ENCODE results near the gene VPS39. TPM values are rescaled to one million over a fixed set of nuclear protein-coding genes. Genes with fewer than 3 reads are reported as not detected.
"Not testable (repeated sequence)": the region's sequence is repeated elsewhere in the genome, so short reads cannot be mapped to it uniquely, and the experiment has no call there.

VPS39 gene
- total RNA-seq: 96.7 TPM

GRCh38 chr15:42207674-42208579, at the start of gene VPS39:
Gene VPS39 (minus strand): TSS chr15:42208304. CDS start chr15:42208153, 151 bp downstream.
- DNase-seq (ENCODE audit: low spot score): peak; percentile 87

GRCh38 chr15:42253300-42253699, 45.2 kb upstream of the VPS39 start:
- DNase-seq (ENCODE audit: low spot score): no peak

- no peak for DNase-seq (ENCODE audit: low spot score)
These were observed 32.7 kb upstream of the VPS39 start for GRCh38 chr15:42240823-42241222.

GRCh38 chr15:42239528-42240182, 31.6 kb upstream of the VPS39 start:
- DNase-seq (ENCODE audit: low spot score): no peak

- DNase-seq (ENCODE audit: low spot score): no peak
These were observed 25.0 kb upstream of the VPS39 start for GRCh38 chr15:42233107-42233506.

- DNase-seq (ENCODE audit: low spot score): no peak
These were observed 24.5 kb upstream of the VPS39 start for GRCh38 chr15:42232606-42233005.

- no peak for DNase-seq (ENCODE audit: low spot score)
These were observed 23.0 kb upstream of the VPS39 start for GRCh38 chr15:42231088-42231487.

GRCh38 chr15:42228981-42229380, 20.9 kb upstream of the VPS39 start:
- not testable (repeated sequence) for DNase-seq (ENCODE audit: low spot score)

GRCh38 chr15:42228036-42228435, 19.9 kb upstream of the VPS39 start:
- DNase-seq (ENCODE audit: low spot score): no peak

- DNase-seq (ENCODE audit: low spot score): no peak
These were observed 18.5 kb upstream of the VPS39 start for GRCh38 chr15:42226648-42227047.

- no peak for DNase-seq (ENCODE audit: low spot score)
These were observed 12.1 kb upstream of the VPS39 start for GRCh38 chr15:42220216-42220615.

- no peak for DNase-seq (ENCODE audit: low spot score)
These were observed 11.0 kb upstream of the VPS39 start for GRCh38 chr15:42218953-42219592.

- DNase-seq (ENCODE audit: low spot score): no peak
These were observed 9.5 kb upstream of the VPS39 start for GRCh38 chr15:42217568-42217967.

GRCh38 chr15:42215913-42216829, 8.1 kb upstream of the VPS39 start:
- DNase-seq (ENCODE audit: low spot score): no peak

GRCh38 chr15:42214600-42214999, 6.5 kb upstream of the VPS39 start:
- DNase-seq (ENCODE audit: low spot score): no peak

GRCh38 chr15:42213511-42213910, 5.4 kb upstream of the VPS39 start:
- no peak for DNase-seq (ENCODE audit: low spot score)

GRCh38 chr15:42210696-42211095, 2.6 kb upstream of the VPS39 start:
- no peak for DNase-seq (ENCODE audit: low spot score)

- DNase-seq (ENCODE audit: low spot score): no peak
These were observed 1.7 kb downstream of the VPS39 start for GRCh38 chr15:42206406-42206805.

GRCh38 chr15:42203891-42204290, 4.2 kb downstream of the VPS39 start:
- DNase-seq (ENCODE audit: low spot score): no peak

GRCh38 chr15:42202653-42203052, 5.5 kb downstream of the VPS39 start:
- DNase-seq (ENCODE audit: low spot score): no peak

- no peak for DNase-seq (ENCODE audit: low spot score)
These were observed 6.3 kb downstream of the VPS39 start for GRCh38 chr15:42201801-42202200.

- no peak for DNase-seq (ENCODE audit: low spot score)
These were observed 9.0 kb downstream of the VPS39 start for GRCh38 chr15:42199126-42199525.
